Effector memory CD4-positive, alpha-beta T cell (primary cell): ENCODE data around the gene MIS12.

Experiments used
- DNase-seq, 3 donors: peaks; one replicate each; pipeline ENCODE4 v3.0.0-alpha.2; 2020
- H3K27ac ChIP-seq: 2 replicates; pipeline ENCODE4 v1.7.0; 2013; ENCODE audit warnings: mild to moderate bottlenecking, low read length, moderate library complexity; ENCODE audit not compliant: insufficient read depth, poor library complexity, severe bottlenecking
- H3K27me3 ChIP-seq: replicated peaks from 2 replicates; pipeline ENCODE4 v1.7.0; 2013; ENCODE audit warnings: mild to moderate bottlenecking, low read length; ENCODE audit not compliant: insufficient read depth, control insufficient read depth, poor library complexity, severe bottlenecking
- H3K36me3 ChIP-seq: 2 replicates; pipeline ENCODE4 v1.7.0; 2013; ENCODE audit warnings: mild to moderate bottlenecking, low read length, moderate library complexity; ENCODE audit not compliant: control insufficient read depth, insufficient read depth
- H3K4me1 ChIP-seq: 2 replicates; pipeline ENCODE4 v1.7.0; 2013; ENCODE audit warnings: low read length, mild to moderate bottlenecking; ENCODE audit not compliant: control insufficient read depth, insufficient read depth, poor library complexity, severe bottlenecking
- H3K4me3 ChIP-seq: 2 replicates; pipeline ENCODE4 v1.7.0; 2013; ENCODE audit warnings: low read length, low read depth, mild to moderate bottlenecking; ENCODE audit not compliant: insufficient read depth, poor library complexity, severe bottlenecking
- H3K9me3 ChIP-seq: 2 replicates; pipeline ENCODE4 v1.7.0; 2013; ENCODE audit warnings: mild to moderate bottlenecking, low read length, moderate library complexity; ENCODE audit not compliant: control insufficient read depth

MIS12 gene

DNA sequence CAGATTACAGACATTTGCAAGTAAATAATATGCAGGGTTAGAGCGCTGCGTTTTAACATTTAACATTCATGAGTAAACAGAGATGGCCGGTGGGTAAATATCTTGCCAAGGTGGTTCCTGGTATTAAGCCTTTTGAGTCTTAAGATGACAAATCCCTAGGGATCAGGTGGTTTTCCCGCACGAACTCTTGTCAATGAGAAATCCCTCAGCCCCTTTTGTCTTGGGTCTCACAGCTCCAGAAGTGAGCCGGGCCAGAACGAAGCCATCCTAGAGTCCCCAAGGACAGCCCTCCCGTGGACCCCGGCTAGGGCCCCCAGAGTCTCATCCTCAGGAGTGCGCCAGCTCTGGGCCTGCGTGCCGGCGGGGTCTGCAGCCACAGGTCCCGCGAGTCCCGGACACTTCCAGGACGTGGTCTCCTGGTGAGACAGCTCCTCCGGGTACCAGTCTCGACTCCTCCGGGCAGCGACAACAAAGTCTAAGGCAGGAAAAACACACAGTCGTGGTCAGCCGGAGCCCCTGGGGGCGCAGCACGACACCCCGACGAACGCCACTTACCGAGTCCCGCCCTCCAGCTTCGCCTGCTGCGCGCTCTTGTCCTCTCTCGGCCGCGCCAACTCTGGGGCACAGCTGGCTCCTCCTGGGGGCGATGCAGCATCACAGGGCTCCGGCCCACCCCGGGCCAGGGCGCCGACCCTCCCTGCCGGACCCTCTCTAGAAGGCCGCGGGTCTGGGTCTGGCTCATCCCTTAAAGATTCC is 13.3 kb downstream of the MIS12 start:
- no peak for DNase-seq
- H3K9me3 ChIP-seq = no peaks in the 10 kb centered on the region
- H3K4me3 ChIP-seq = peak overlapping the region; percentile 59
- peaks cover 9% of the 10 kb centered on the region for H3K4me1 ChIP-seq
- no peaks in the 10 kb centered on the region for H3K27me3 ChIP-seq
- peak overlapping the region; percentile 56 for H3K27ac ChIP-seq
- no peaks in the 10 kb centered on the region for H3K36me3 ChIP-seq

DNA sequence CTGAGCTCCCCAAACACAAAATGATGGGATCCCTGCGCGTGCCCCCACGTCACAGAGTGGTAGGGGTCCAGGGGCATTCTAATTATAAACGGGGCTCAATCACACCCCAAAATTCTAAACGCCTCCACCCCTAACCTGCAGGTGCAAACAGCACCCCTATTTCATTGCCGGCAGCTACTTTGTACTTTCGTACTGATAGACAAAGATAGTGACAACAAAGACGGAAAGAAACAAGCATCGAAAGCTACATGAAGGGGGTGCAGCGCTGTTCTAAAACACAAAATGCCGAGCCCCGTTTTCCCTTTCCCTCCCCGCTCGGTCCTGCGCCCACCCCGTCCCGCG is 13.9 kb downstream of the MIS12 start:
- Histone ChIP-seq H3K27me3 (no peaks in the 10 kb centered on the region), H3K9me3 (no peaks in the 10 kb centered on the region), H3K4me1 (peaks cover 9% of the 10 kb centered on the region), H3K36me3 (no peaks in the 10 kb centered on the region), H3K27ac (peak overlapping the region; percentile 56), H3K4me3 (peak overlapping the region; percentile 59)
- no peak for DNase-seq

- DNase-seq = peak; percentile 58 to 72 (median 67)
- Histone ChIP-seq H3K36me3 (no peaks in the 10 kb centered on the region), H3K4me1 (peaks cover 9% of the 10 kb centered on the region), H3K27ac (peak overlapping the region; percentile 56), H3K4me3 (peak overlapping the region; percentile 59), H3K9me3 (no peaks in the 10 kb centered on the region), H3K27me3 (no peaks in the 10 kb centered on the region)
Observed at GRCh38 chr17:5500589-5501391, 14.4 kb downstream of the MIS12 start.

- Histone ChIP-seq H3K4me3 (no peak overlapping the region), H3K36me3 (no peaks in the 10 kb centered on the region), H3K9me3 (no peaks in the 10 kb centered on the region), H3K27ac (peak overlapping the region; percentile 56), H3K27me3 (no peaks in the 10 kb centered on the region), H3K4me1 (peaks cover 9% of the 10 kb centered on the region)
- DNase-seq = no peak
Observed at GRCh38 chr17:5501685-5502084, 15.3 kb downstream of the MIS12 start.

DNA sequence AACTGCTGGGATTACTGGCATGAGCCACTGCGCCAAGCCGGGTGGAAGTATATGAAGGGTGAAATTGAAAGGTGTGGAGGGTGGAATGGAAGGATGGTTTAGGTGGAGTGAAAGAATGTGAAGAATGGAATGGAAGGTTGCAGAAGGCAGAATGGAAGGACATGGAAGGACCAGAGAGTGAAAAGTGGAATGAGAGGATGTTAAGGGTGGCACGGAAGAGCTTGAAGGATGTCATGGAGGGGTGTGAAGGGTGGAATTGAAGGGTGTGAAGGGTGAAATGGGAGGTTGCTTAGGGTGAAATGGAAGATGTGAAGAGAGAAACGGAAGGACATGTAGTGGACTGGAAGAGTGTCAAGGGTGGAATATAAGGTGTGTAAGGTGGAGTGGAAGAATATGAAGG is 16.2 kb downstream of the MIS12 start:
- Histone ChIP-seq H3K4me1 (peaks cover 9% of the 10 kb centered on the region), H3K36me3 (no peaks in the 10 kb centered on the region), H3K27me3 (no peaks in the 10 kb centered on the region), H3K9me3 (no peaks in the 10 kb centered on the region), H3K27ac (no peak overlapping the region), H3K4me3 (no peak overlapping the region)
- no peak for DNase-seq

GRCh38 chr17:5506307-5506706 is 19.9 kb downstream of the MIS12 start:
- no peak for DNase-seq
- Histone ChIP-seq H3K27ac (no peak overlapping the region), H3K27me3 (no peaks in the 10 kb centered on the region), H3K4me3 (no peak overlapping the region), H3K9me3 (no peaks in the 10 kb centered on the region), H3K36me3 (no peaks in the 10 kb centered on the region), H3K4me1 (no peaks in the 10 kb centered on the region)

GRCh38 chr17:5508810-5509209 is 22.4 kb downstream of the MIS12 start:
- Histone ChIP-seq H3K27me3 (no peaks in the 10 kb centered on the region), H3K9me3 (no peaks in the 10 kb centered on the region), H3K27ac (no peak overlapping the region), H3K4me3 (no peak overlapping the region), H3K36me3 (no peaks in the 10 kb centered on the region), H3K4me1 (peaks cover 5% of the 10 kb centered on the region)
- DNase-seq = no peak

DNA sequence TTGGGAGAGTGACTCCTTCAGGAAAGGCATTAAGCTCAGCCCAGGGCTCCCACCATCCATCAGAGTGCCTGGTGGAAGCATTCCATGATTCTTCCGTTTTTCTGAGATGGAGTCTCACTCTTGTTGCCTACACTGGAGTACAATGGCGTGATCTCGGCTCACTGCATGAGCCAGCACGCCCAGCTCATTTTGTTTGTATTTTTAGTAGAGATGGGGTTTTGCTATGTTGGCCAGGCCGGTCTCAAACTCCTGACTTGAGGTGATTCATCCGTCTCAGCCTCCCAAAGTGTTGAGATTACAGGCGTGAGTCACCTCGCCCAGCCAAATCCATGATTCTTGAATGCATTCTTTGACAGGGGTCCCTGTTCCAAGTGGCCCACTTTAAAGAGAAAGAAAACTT is 23.1 kb downstream of the MIS12 start:
- H3K9me3 ChIP-seq = no peaks in the 10 kb centered on the region
- H3K36me3 ChIP-seq = peaks cover 3% of the 10 kb centered on the region
- H3K27me3 ChIP-seq = no peaks in the 10 kb centered on the region
- H3K4me1 ChIP-seq = peaks cover 11% of the 10 kb centered on the region
- no peak overlapping the region for H3K27ac ChIP-seq
- no peak for DNase-seq
- H3K4me3 ChIP-seq = no peak overlapping the region

DNA sequence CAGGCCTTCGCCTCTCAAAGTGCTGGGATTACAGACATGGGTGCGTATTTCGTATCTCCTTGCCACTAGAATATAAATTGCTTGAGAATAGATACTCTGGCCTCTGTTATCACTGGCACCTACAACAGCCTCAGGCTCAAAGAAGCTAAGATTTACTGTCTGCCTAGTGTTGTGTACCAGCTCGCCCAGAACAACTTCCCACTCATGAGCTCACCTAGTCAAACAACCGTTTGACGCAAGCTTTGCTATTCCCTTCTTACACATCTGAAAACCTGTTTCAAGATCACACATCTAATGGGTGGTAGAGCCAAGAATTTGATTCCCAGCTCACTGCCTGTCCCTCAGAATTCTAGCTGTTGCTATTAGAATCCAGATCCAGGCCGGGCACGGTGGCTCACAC is 24.4 kb downstream of the MIS12 start:
- peaks cover 14% of the 10 kb centered on the region for H3K36me3 ChIP-seq
- H3K27me3 ChIP-seq = no peaks in the 10 kb centered on the region
- H3K4me3 ChIP-seq = no peak overlapping the region
- H3K9me3 ChIP-seq = no peaks in the 10 kb centered on the region
- H3K4me1 ChIP-seq = peaks cover 14% of the 10 kb centered on the region
- no peak for DNase-seq
- no peak overlapping the region for H3K27ac ChIP-seq
